Ovary (tissue), 3 donors: ENCODE results near the gene ARHGEF7.

ENCODE experiments used
- EP300 ChIP-seq: sonication (generic); formaldehyde crosslinking; IDR thresholded peaks from one replicate; pipeline ENCODE4 v1.6.1; 2017; ENCODE audit warnings: antibody characterized with exemption
- TF ChIP-seq, protein P1 (sequence below), 3 donors: fragments of 450-650 bp in 2 of 3; fragments of 200-600 bp in 1 of 3; IDR thresholded peaks; one replicate each; pipeline versions ENCODE4 v1.5.1 to v1.8.0; 2016 to 2022; ENCODE audit warnings: antibody characterized with exemption in 3 of 3, mild to moderate bottlenecking in 1 of 3
- donor health status: DM: no; HTN: no; CAD: no.

DNA sequence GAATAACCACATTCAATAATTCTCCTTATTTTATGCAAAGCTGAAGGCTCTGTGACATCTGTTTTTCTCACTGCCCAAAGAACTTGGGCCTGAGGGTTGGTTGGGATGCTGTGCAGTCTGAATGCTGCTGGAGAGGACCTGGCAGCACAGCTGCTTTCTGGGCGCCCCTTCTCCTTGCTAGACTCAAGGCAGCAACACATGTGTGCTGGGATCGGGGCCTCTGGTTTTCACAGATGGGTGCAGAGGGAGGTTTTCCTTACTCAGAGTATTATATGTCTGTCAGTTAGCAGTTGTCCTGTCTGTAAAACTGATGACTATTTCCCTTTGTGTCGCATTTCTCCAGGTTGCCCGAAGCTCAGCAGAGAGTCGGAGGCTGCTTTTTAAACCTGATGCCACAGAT is 152.1 kb downstream of the ARHGEF7 start:
- TF ChIP-seq, protein P1, sequence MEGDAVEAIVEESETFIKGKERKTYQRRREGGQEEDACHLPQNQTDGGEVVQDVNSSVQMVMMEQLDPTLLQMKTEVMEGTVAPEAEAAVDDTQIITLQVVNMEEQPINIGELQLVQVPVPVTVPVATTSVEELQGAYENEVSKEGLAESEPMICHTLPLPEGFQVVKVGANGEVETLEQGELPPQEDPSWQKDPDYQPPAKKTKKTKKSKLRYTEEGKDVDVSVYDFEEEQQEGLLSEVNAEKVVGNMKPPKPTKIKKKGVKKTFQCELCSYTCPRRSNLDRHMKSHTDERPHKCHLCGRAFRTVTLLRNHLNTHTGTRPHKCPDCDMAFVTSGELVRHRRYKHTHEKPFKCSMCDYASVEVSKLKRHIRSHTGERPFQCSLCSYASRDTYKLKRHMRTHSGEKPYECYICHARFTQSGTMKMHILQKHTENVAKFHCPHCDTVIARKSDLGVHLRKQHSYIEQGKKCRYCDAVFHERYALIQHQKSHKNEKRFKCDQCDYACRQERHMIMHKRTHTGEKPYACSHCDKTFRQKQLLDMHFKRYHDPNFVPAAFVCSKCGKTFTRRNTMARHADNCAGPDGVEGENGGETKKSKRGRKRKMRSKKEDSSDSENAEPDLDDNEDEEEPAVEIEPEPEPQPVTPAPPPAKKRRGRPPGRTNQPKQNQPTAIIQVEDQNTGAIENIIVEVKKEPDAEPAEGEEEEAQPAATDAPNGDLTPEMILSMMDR (IDR thresholded peaks at IDR 0.05), result no peak
- no peak for TF ChIP-seq EP300
